Measurements from ENCODE around the gene ZBTB38. TPM values are rescaled to one million over a fixed set of nuclear protein-coding genes. Genes with fewer than 3 reads are reported as not detected.
A peak's percentile ranks its signal among the peaks of the same experiment; 100 is the strongest.

ZBTB38 gene
- total RNA-seq, 1 donor from 2014 or later: 46.7 TPM

DNA sequence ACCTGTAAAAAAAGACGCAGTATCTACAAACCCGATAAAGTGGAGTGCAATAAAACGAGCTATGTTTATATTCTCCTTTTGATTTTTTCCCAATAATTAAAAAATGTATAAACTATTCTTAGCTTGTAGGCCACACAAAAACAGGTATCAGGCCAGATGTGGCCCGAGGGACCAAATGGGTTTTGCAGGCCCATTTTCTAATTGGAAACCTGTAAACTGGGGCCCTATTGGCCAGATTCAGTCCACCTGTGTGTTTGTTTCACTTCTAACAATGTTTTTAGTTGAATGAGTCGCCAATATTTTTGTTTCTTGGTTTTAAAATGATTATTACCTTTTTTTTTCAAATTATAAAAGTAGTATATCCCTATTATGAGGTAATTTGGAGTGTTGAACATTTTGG lies 29.7 kb downstream of the ZBTB38 start:
- Mint-ChIP-seq H3K27me3 (ENCODE audit: low read depth) (no peaks in the 10 kb centered on the region), H3K4me1 (peaks cover 25% of the 10 kb centered on the region), H3K27ac (no peak overlapping the region), H3K9me3 (peaks cover 16% of the 10 kb centered on the region), H3K4me3 (no peak overlapping the region), H3K36me3 (peaks cover 24% of the 10 kb centered on the region)
- DNase-seq (ENCODE audit: low spot score in 2 of 2, unreplicated experiment in 2 of 2): no peak
- TF ChIP-seq, protein P1, sequence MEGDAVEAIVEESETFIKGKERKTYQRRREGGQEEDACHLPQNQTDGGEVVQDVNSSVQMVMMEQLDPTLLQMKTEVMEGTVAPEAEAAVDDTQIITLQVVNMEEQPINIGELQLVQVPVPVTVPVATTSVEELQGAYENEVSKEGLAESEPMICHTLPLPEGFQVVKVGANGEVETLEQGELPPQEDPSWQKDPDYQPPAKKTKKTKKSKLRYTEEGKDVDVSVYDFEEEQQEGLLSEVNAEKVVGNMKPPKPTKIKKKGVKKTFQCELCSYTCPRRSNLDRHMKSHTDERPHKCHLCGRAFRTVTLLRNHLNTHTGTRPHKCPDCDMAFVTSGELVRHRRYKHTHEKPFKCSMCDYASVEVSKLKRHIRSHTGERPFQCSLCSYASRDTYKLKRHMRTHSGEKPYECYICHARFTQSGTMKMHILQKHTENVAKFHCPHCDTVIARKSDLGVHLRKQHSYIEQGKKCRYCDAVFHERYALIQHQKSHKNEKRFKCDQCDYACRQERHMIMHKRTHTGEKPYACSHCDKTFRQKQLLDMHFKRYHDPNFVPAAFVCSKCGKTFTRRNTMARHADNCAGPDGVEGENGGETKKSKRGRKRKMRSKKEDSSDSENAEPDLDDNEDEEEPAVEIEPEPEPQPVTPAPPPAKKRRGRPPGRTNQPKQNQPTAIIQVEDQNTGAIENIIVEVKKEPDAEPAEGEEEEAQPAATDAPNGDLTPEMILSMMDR (IDR thresholded peaks at IDR 0.05; ENCODE audit: unreplicated experiment): no peak

DNA sequence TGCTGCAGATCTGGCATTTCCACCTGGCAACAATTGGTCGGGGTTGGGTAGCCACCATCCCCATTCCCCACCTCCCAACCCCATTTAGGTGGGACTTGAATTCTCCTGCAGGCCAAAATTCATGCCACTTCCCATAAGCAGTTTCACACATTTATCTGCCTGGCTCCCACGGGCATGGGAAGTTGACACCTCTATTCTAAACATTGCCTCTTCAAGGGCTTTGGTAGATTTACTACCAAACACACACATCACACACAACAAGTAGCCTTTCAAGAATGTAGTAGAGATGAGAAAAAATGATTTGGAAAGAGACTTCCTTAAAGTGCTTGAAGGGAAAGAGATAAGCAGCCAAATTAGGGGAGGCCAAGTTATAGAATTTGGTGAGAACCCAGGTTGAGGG lies 30.9 kb downstream of the ZBTB38 start:
- DNase-seq (ENCODE audit: low spot score in 2 of 2, unreplicated experiment in 2 of 2): no peak
- Mint-ChIP-seq H3K27me3 (ENCODE audit: low read depth) (no peaks in the 10 kb centered on the region), H3K36me3 (peaks cover 29% of the 10 kb centered on the region), H3K4me3 (no peak overlapping the region), H3K9me3 (peaks cover 16% of the 10 kb centered on the region), H3K27ac (peak overlapping the region; percentile 60), H3K4me1 (peaks cover 21% of the 10 kb centered on the region)
- TF ChIP-seq, protein P1 (IDR thresholded peaks at IDR 0.05; ENCODE audit: unreplicated experiment): no peak

DNA sequence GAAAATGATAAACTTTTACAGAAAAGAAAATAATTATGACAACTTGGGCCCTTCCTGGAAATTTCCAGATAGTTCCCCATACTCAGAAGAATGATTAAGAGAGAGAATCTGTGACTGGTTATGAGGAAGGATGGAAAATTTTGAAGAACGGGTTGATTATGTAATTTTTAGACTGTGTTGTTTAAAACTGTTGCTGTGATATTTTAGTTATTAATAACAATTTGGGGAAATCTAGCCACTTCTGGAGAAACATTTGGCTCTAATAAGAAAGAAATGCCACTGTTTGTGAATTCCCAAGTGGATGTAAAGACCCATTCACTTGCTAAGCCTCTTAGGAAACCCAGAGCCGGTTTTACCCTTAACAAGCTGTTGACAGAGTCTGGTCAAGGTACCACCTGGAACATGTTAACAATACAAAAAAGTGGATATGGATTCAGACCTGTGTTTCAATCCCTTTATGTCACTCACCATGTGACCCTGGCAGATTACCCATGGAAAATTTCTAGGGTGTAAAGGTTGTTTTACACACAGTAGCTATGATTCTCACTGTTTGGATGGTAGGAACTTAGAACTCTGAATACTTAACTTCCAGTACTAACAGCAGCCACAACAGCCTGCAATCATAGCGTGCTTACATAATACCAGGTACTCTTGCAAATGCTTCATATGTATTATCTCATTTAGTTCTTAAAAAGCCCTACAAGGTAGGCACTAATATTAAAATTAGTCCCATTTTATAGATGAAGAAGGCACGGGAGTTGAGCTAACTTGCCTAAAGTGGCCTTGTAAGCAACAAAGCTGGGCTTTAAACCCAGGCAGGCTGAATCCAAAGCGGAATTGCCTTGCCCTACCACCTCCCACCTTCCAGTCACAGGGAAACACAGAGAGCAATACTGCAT lies 32.0 kb downstream of the ZBTB38 start:
- peaks cover 16% of the 10 kb centered on the region for H3K4me1 Mint-ChIP-seq
- peaks cover 16% of the 10 kb centered on the region for H3K9me3 Mint-ChIP-seq
- DNase-seq (ENCODE audit: low spot score in 2 of 2, unreplicated experiment in 2 of 2): no peak
- H3K4me3 Mint-ChIP-seq: no peak overlapping the region
- peak overlapping the region; percentile 28 for H3K27ac Mint-ChIP-seq
- peaks cover 36% of the 10 kb centered on the region for H3K36me3 Mint-ChIP-seq
- TF ChIP-seq, protein P1 (IDR thresholded peaks at IDR 0.05; ENCODE audit: unreplicated experiment): no peak
- no peaks in the 10 kb centered on the region for H3K27me3 Mint-ChIP-seq (ENCODE audit: low read depth)

DNA sequence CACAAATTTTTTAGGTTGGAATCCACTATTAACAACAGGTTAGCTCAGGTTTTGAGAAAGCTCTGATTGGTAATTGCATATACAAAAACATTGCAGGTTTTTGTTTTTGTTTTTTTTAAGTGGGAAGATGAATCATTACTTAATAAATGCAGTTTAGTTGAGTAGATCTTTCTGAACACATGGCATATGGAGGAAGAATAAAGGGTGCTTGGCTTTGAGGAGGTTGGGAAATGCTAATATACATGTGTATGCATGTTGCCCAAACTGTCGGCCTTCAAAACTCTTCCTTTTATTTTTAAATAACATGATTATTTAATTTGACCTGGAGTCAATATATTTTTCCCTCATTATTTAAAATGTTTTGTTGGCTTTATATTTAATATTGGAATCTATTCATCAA lies 32.8 kb downstream of the ZBTB38 start:
- Mint-ChIP-seq H3K27me3 (ENCODE audit: low read depth) (no peaks in the 10 kb centered on the region), H3K4me3 (peak overlapping the region; percentile 71), H3K9me3 (peaks cover 15% of the 10 kb centered on the region), H3K4me1 (peaks cover 21% of the 10 kb centered on the region), H3K27ac (peak overlapping the region; percentile 28), H3K36me3 (peaks cover 38% of the 10 kb centered on the region)
- DNase-seq (ENCODE audit: low spot score in 2 of 2, unreplicated experiment in 2 of 2): no peak
- TF ChIP-seq, protein P1 (IDR thresholded peaks at IDR 0.05; ENCODE audit: unreplicated experiment): no peak

DNA sequence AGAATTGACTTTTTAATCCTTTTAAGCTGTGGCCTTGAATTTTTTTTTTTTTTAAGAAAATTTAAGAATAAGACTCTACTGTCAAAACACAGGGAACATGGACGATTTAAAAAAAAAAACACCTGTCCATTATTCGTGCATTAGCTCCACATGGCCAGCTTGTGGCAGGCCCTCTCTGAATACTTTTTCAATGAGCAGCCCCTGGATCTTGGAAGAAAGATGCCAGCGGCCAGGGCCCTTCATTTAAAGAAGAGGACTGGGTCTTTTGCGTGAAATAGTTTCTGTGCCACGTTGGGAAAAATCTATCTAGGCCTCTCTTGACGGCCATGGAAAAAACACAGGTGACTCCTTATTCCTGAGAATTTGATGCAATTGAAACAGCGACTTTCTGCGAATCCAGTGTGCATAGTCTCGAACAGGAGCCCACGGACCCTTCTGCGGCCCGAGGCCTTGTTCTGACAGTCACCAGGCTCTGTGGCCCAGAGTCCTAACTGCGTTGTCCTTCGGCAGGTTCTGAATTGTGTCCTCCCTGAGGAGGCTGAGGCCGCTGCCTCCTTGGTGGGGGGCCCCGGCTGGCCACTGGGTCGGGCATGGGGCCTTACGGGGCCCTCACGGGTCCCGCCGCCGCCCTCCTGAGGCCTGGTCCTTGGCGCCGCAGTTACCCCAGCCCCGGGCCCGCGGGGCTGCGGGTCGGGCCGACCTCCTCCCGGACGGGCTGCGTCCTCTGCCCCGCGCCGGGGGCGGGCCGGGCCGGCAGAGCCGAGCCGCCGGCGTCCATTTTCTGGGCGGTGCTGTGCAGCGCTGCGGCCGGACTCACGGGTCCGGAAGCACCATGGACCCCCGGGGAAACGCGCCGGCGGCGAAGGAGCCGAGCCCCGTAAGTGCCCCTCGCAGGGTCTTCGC lies 33.5 kb downstream of the ZBTB38 start:
- H3K27me3 Mint-ChIP-seq (ENCODE audit: low read depth): no peaks in the 10 kb centered on the region
- TF ChIP-seq, protein P1 (IDR thresholded peaks at IDR 0.05; ENCODE audit: unreplicated experiment): no peak
- peaks cover 8% of the 10 kb centered on the region for H3K9me3 Mint-ChIP-seq
- DNase-seq (ENCODE audit: low spot score in 2 of 2, unreplicated experiment in 2 of 2): peak in 1 of 2 experiments; percentile 45
- peaks cover 35% of the 10 kb centered on the region for H3K36me3 Mint-ChIP-seq
- peak overlapping the region; percentile 96 for H3K27ac Mint-ChIP-seq
- peaks cover 28% of the 10 kb centered on the region for H3K4me1 Mint-ChIP-seq
- H3K4me3 Mint-ChIP-seq: peak overlapping the region; percentile 71

All from mesothelial cell of epicardium (in vitro differentiated cells).